Fibroblast of the aortic adventitia (primary cell): ENCODE results near the gene PNPO. TPM values are rescaled to one million over a fixed set of nuclear protein-coding genes. Genes with fewer than 3 reads are reported as not detected.
A peak's percentile ranks its signal among the peaks of the same experiment; 100 is the strongest.

Experiments
- DNase-seq: peaks from one replicate; pipeline ENCODE4 v3.0.0-alpha.2; 2010; ENCODE audit warnings: low read depth
- H3K4me3 ChIP-seq: 2 replicates; pipeline ENCODE4 v1.5.1; 2011; ENCODE audit warnings: low read depth, mild to moderate bottlenecking, control low read depth, low read length, moderate library complexity
- total RNA-seq: library from RNA; depleted of rRNA; stranded (reverse); fragments of >200 nt; gene quantifications from 2 replicates; pipeline ENCODE4 v1.2.3, GENCODE V29; 2012; ENCODE audit warnings: low replicate concordance
- TF ChIP-seq, protein P1 (sequence below): IDR thresholded peaks from 2 replicates; pipeline ENCODE4 v1.5.1; 2011; ENCODE audit warnings: mild to moderate bottlenecking, low read length, control low read depth, inconsistent platforms; ENCODE audit not compliant: insufficient read depth

PNPO gene
- total RNA-seq, 1 donor: 44.9 TPM

DNA sequence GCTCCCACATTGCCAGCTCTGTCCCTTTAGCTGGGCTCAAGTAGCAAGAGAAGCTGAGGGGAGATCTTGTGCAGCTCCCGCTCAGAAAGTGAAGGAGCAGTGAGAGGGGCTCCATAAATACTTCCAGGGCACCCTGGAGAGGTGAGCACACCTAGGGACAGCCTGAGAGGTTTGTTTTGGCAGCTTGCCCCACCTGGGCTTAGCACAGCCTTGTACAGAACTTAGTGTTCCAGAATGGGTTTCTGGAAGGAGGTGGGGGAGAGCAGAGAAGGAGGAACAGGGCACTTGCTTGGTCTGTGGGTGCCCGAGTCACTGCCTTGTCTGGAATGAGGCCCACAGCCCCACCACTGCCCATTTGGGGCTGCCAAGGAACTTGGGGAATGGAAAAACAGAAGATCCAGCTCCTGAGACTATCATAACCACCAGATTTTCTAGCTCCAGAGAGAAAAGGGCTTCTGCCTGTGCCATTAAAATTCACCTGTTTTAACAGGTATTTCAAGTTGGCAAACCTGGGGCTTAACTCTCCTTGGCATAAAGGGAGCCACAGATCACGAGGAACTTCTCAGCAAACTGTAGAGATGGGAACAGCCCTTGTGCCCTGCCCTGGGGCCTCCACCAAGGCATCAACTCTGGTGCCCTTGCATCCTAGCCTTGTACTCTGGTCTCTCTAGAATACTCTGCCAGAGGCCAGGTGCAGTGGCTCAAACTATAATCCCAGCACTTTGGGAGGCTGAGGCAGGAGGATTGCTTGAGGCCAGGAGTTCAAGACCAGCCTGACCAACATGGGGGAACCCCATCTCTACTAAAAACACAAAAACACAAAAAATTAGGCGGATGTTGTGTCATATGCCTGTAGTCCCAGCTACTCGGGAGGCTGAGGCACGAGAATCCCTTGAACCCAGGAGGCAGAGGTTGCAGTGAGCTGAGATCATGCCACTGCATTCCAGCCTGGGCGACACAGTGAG lies 14.4 kb downstream of the PNPO start:
- DNase-seq: peak; percentile 13
- TF ChIP-seq, protein P1, sequence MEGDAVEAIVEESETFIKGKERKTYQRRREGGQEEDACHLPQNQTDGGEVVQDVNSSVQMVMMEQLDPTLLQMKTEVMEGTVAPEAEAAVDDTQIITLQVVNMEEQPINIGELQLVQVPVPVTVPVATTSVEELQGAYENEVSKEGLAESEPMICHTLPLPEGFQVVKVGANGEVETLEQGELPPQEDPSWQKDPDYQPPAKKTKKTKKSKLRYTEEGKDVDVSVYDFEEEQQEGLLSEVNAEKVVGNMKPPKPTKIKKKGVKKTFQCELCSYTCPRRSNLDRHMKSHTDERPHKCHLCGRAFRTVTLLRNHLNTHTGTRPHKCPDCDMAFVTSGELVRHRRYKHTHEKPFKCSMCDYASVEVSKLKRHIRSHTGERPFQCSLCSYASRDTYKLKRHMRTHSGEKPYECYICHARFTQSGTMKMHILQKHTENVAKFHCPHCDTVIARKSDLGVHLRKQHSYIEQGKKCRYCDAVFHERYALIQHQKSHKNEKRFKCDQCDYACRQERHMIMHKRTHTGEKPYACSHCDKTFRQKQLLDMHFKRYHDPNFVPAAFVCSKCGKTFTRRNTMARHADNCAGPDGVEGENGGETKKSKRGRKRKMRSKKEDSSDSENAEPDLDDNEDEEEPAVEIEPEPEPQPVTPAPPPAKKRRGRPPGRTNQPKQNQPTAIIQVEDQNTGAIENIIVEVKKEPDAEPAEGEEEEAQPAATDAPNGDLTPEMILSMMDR: no peak
- no peak overlapping the region for H3K4me3 ChIP-seq

DNA sequence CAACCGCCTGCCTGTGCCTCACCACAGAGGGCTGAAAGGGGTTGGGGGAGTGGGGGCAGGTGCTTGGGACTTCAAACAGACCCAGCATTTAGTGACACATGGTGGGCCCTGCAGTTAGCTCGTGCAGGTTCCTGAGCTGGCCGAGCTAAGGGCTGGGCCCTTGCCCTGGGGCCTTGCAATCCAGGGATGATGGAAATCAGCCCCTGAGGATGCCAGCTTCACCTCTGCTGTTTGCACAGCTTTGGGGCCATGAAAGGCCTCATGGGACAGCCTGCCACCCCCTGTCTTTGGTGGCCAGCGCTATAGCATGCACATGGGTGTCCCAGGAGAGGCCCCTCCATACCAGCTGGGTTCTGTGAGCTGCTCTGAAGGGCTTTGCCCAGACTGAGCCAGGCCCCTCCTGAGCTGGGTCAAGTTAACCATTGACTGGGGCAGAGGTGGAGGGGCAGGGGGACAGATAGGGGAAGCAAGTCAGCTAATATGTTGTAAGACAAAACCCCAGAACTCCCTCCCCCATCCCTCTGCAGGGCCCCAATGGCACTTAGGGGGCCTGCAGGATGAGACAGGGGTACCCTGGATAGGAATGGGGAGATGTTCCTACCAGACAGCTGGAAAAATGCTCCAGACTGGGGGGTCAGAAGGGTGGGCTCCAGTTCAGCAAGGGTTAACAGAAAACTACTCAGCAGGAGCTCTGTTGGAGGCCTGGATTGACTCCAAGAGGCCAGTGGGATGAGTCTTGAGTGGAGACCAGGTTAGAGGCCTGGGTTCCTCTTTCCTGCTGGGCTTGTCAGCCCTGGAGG lies 15.6 kb downstream of the PNPO start:
- DNase-seq: no peak
- TF ChIP-seq, protein P1: no peak
- no peak overlapping the region for H3K4me3 ChIP-seq

DNA sequence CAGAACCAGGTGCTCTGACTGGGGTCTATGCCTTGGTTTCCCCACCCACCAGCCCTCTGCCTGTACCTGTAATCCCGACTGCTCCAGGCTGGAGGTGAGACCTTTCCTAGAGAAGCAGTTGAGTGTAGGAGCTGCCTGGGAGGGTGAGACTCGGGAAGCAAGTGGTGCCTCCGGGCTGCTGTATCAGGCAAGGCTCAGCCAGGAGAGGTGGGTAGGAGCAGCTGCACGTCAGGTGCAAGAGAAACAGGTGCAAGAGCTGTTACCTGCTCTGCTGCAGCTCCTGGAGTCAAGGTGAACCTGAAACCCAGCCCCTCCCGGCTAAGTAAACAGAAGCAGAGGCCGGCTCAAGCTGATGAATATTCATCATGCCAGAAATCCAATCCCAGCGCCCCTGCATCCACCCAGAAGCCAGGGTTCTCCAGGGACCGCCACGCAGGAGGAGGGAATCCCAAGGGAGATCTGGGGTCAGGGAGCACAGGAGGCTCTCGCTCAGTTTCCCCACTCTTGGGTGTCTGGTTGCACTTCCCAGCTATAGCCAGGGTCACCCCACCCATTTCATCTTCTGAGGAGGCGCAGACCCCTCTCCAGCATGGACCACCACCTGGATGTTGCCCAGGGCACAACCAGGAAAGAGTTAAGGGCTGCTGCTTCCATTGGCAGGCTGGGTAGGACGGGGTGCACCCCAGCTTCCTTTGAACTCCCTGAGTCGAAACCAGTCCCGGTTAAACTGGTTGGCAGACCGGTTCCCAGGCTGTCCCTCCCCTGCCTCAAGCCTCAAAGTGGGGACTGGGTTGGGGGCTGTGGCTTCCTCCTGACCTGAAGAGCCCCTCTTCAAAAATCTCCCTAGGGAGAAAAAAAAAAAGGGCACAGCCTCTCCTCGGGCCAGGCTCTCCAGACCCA lies 16.5 kb downstream of the PNPO start, which contains the start of gene PRR15L:
Gene PRR15L (minus strand): TSS at position 293 of the 900 bp plus-strand sequence. CDS start 4,649 bp downstream, outside the sequence.
- TF ChIP-seq, protein P1: no peak
- no peak for DNase-seq
- no peak within 1 kb of the TSS for H3K4me3 ChIP-seq

DNA sequence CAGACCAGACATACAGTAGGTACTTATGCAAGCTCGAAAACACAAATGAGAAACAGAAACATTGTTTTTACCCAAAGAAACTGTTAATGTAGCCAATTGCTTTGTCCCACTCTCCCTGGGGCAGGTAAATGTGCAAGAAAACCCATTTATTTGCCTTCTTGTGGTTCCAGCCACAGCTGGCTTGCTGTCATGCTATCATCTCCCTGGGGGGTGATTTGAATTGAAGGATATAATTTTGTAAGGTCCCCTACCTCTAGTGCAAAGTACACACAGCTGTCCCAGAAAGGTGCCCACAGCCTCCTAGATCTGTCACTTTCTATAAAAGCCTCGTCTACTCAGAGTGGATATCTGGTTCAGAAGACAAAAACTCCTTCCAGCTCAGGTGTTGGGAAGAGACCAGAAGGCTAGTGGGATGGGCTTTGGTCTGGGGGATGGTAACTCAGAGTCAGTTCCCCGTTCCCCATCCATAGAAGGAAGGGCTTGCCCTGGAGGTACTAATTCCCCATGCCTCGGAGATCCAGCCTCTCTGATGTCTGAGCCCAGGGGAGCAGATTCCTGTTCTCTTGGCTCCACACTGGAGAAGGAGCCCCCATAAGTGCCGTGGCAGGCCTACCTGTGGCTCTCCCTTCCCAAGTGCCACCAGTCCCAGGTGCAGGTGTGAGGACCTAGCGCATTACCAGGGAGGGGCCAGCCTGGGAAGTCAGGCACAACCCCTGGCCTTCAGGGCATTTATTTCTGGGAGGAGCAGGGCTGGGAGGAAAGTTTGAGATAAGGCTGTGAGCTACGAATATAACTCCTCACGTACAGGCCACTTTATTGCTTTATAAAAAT lies 18.7 kb downstream of the PNPO start:
- H3K4me3 ChIP-seq: no peak overlapping the region
- no peak for DNase-seq
- TF ChIP-seq, protein P1: no peak

DNA sequence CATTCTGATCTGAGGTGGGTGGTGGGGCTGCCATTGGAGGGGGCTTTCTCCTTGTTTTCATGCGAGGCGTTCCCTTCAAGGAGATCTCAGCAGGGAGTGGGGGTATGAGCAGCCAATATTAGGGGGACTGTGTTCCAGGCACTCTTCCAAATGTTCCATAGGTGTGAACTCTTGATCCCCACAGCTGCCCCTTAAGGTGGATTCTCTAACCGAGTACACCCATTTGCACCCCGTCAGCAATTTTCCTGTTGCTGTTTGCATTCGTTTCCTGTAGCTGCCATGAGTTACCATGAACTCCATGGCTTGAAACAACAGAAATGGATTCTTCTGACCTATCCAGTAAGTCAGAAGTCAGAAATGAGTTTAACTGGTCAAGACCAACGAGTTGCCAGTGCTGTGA lies 20.0 kb downstream of the PNPO start:
- TF ChIP-seq, protein P1: no peak
- no peak overlapping the region for H3K4me3 ChIP-seq
- no peak for DNase-seq
